Measurements from ENCODE around the gene FOXC1. TPM values are rescaled to one million over a fixed set of nuclear protein-coding genes. Genes with fewer than 3 reads are reported as not detected.

FOXC1 gene
- total RNA-seq, 2 donors from 2014 or later, result 7.1 to 10.1 TPM

- no peak for DNase-seq
- H3K27me3 ChIP-seq (ENCODE audit: control insufficient read depth, insufficient read depth, low read length, poor library complexity, severe bottlenecking), result no peaks in the 10 kb centered on the region
- TF ChIP-seq CTCF (conservative IDR thresholded peaks at IDR 0.05), result no peak
- no peak overlapping the region for H3K9ac ChIP-seq (ENCODE audit: extremely low read depth, low read length, poor library complexity, severe bottlenecking)
- no peak overlapping the region for H3K4me3 ChIP-seq (ENCODE audit: low read length)
- 90 to 93% methylated on average over 17 to 23 of the region's 23 CpGs for WGBS, 2 experiments (ENCODE audit: insufficient coverage in 1 of 2, insufficient read length in 1 of 2)
- no peak overlapping the region for H3K27ac ChIP-seq (ENCODE audit: low read depth, low read length)
- H3K9me3 ChIP-seq (ENCODE audit: control insufficient read depth, low read length), result no peaks in the 10 kb centered on the region
- no peaks in the 10 kb centered on the region for H3K36me3 Mint-ChIP-seq (ENCODE audit: low read depth)
- no peaks in the 10 kb centered on the region for H3K36me3 ChIP-seq (ENCODE audit: control insufficient read depth, insufficient read depth, low read length)
- H3K9me3 Mint-ChIP-seq, result no peaks in the 10 kb centered on the region
- no peaks in the 10 kb centered on the region for H3K4me1 ChIP-seq (ENCODE audit: control insufficient read depth, insufficient read depth, low read length)
- H3K27me3 Mint-ChIP-seq (ENCODE audit: insufficient read depth), result peaks cover 6% of the 10 kb centered on the region
- H3K27ac Mint-ChIP-seq, result no peak overlapping the region
- H3K4me1 Mint-ChIP-seq, result peaks cover 9% of the 10 kb centered on the region
- H3K4me3 Mint-ChIP-seq, result no peak overlapping the region
These were observed 25.7 kb downstream of the FOXC1 start for GRCh38 chr6:1635305-1636010.

- DNase-seq, result no peak
- no peaks in the 10 kb centered on the region for H3K9me3 ChIP-seq (ENCODE audit: control insufficient read depth, low read length)
- H3K4me1 ChIP-seq (ENCODE audit: control insufficient read depth, insufficient read depth, low read length), result no peaks in the 10 kb centered on the region
- H3K27me3 ChIP-seq (ENCODE audit: control insufficient read depth, insufficient read depth, low read length, poor library complexity, severe bottlenecking), result no peaks in the 10 kb centered on the region
- H3K4me3 ChIP-seq (ENCODE audit: low read length), result no peak overlapping the region
- no peak overlapping the region for H3K27ac ChIP-seq (ENCODE audit: low read depth, low read length)
- Mint-ChIP-seq H3K4me1 (peaks cover 5% of the 10 kb centered on the region), H3K27ac (no peak overlapping the region), H3K4me3 (no peak overlapping the region), H3K27me3 (ENCODE audit: insufficient read depth) (peaks cover 6% of the 10 kb centered on the region), H3K9me3 (no peaks in the 10 kb centered on the region), H3K36me3 (ENCODE audit: low read depth) (no peaks in the 10 kb centered on the region)
- H3K9ac ChIP-seq (ENCODE audit: extremely low read depth, low read length, poor library complexity, severe bottlenecking), result no peak overlapping the region
- 94% methylated on average over 7 to 9 of the region's 9 CpGs for WGBS, 2 experiments (ENCODE audit: insufficient coverage in 1 of 2, insufficient read length in 1 of 2)
- TF ChIP-seq CTCF (conservative IDR thresholded peaks at IDR 0.05), result no peak
- no peaks in the 10 kb centered on the region for H3K36me3 ChIP-seq (ENCODE audit: control insufficient read depth, insufficient read depth, low read length)
These were observed 26.6 kb downstream of the FOXC1 start for GRCh38 chr6:1636272-1636825.

- 93 to 94% methylated on average over 14 to 20 of the region's 20 CpGs for WGBS, 2 experiments (ENCODE audit: insufficient coverage in 1 of 2, insufficient read length in 1 of 2)
- Mint-ChIP-seq H3K4me1 (peaks cover 10% of the 10 kb centered on the region), H3K36me3 (ENCODE audit: low read depth) (no peaks in the 10 kb centered on the region), H3K4me3 (no peak overlapping the region), H3K9me3 (no peaks in the 10 kb centered on the region), H3K27ac (no peak overlapping the region), H3K27me3 (ENCODE audit: insufficient read depth) (peaks cover 6% of the 10 kb centered on the region)
- Histone ChIP-seq H3K27ac (ENCODE audit: low read depth, low read length) (no peak overlapping the region), H3K9ac (ENCODE audit: extremely low read depth, low read length, poor library complexity, severe bottlenecking) (no peak overlapping the region), H3K4me3 (ENCODE audit: low read length) (no peak overlapping the region), H3K9me3 (ENCODE audit: control insufficient read depth, low read length) (no peaks in the 10 kb centered on the region), H3K27me3 (ENCODE audit: control insufficient read depth, insufficient read depth, low read length, poor library complexity, severe bottlenecking) (no peaks in the 10 kb centered on the region), H3K4me1 (ENCODE audit: control insufficient read depth, insufficient read depth, low read length) (no peaks in the 10 kb centered on the region), H3K36me3 (ENCODE audit: control insufficient read depth, insufficient read depth, low read length) (no peaks in the 10 kb centered on the region)
- no peak for TF ChIP-seq CTCF (conservative IDR thresholded peaks at IDR 0.05)
- peak; percentile 55 for DNase-seq
These were observed 27.5 kb downstream of the FOXC1 start for GRCh38 chr6:1636971-1637871.

All from endodermal cell (in vitro differentiated cells).